ENCODE data around the gene OSTC. TPM values are rescaled to one million over a fixed set of nuclear protein-coding genes. Genes with fewer than 3 reads are reported as not detected.

OSTC gene
- total RNA-seq, 2 donors from 2014 or later: 195 to 215 TPM

GRCh38 chr4:108717386-108717785 lies 67.0 kb downstream of the OSTC start:
- peaks cover 32% of the 10 kb centered on the region for H3K9me3 ChIP-seq (ENCODE audit: control insufficient read depth, low read length)
- H3K4me1 Mint-ChIP-seq: peaks cover 38% of the 10 kb centered on the region
- 95% methylated on average over 2 of the region's 2 CpGs; no CpG with 5 or more reads in 1 of the 2 experiments for WGBS, 2 experiments (ENCODE audit: insufficient coverage in 1 of 2, insufficient read length in 1 of 2)
- no peaks in the 10 kb centered on the region for H3K27me3 Mint-ChIP-seq (ENCODE audit: insufficient read depth)
- H3K9me3 Mint-ChIP-seq: peaks cover 21% of the 10 kb centered on the region
- peak overlapping the region; percentile 9 for H3K4me3 ChIP-seq (ENCODE audit: low read length)
- no peak for DNase-seq
- H3K27ac ChIP-seq (ENCODE audit: low read depth, low read length): no peak overlapping the region
- peaks cover 9% of the 10 kb centered on the region for H3K4me1 ChIP-seq (ENCODE audit: control insufficient read depth, insufficient read depth, low read length)
- H3K27ac Mint-ChIP-seq: no peak overlapping the region
- no peak overlapping the region for H3K9ac ChIP-seq (ENCODE audit: extremely low read depth, low read length, poor library complexity, severe bottlenecking)
- no peaks in the 10 kb centered on the region for H3K36me3 Mint-ChIP-seq (ENCODE audit: low read depth)
- TF ChIP-seq CTCF (conservative IDR thresholded peaks at IDR 0.05): no peak
- H3K4me3 Mint-ChIP-seq: no peak overlapping the region
- no peaks in the 10 kb centered on the region for H3K36me3 ChIP-seq (ENCODE audit: control insufficient read depth, insufficient read depth, low read length)
- no peaks in the 10 kb centered on the region for H3K27me3 ChIP-seq (ENCODE audit: control insufficient read depth, insufficient read depth, low read length, poor library complexity, severe bottlenecking)

Other genes starting within 250 kb of the OSTC start
- 1,000 to 10,000 TPM; 1,014 to 1,108 TPM for gene RPL34, start 30.0 kb upstream of the OSTC start, total RNA-seq
- gene ETNPPL, start 112.5 kb downstream of the OSTC start, total RNA-seq: 10 to 100 TPM in 1 of 2 donors, 1 to 10 TPM in 1; 9.6 to 13.2 TPM

Measured in endodermal cell (in vitro differentiated cells).